Activated T-cell treated with anti-CD3 and anti-CD28 coated beads for 48 hours (primary cell): ENCODE measurements around the gene METRN.
"Not testable (repeated sequence)": the region's sequence is repeated elsewhere in the genome, so short reads cannot be mapped to it uniquely, and the experiment has no call there.

Experiments
- DNase-seq: peaks from one replicate; pipeline ENCODE4 v3.0.0-alpha.2; 2020; ENCODE audit warnings: low read depth

Gene METRN

DNA sequence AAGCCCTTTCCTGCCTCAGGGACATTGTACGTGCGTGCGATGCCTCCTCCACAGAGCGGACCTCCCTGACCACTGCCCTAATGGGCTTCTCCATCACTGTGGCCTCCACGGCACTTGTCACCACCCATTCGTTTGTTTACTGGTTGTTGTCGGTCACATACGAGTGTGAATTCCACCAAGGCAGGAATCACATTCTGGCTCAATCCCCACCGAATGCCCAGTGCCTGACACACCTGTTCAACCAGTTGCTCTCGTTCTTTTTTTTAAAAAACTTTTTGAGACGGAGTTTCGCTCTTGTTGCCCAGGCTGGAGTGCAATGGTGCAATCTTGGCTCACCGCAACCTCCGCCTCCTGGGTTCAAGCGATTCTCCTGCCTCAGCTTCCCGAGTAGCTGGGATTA is 23.7 kb upstream of the METRN start:
- not testable (repeated sequence) for DNase-seq

DNA sequence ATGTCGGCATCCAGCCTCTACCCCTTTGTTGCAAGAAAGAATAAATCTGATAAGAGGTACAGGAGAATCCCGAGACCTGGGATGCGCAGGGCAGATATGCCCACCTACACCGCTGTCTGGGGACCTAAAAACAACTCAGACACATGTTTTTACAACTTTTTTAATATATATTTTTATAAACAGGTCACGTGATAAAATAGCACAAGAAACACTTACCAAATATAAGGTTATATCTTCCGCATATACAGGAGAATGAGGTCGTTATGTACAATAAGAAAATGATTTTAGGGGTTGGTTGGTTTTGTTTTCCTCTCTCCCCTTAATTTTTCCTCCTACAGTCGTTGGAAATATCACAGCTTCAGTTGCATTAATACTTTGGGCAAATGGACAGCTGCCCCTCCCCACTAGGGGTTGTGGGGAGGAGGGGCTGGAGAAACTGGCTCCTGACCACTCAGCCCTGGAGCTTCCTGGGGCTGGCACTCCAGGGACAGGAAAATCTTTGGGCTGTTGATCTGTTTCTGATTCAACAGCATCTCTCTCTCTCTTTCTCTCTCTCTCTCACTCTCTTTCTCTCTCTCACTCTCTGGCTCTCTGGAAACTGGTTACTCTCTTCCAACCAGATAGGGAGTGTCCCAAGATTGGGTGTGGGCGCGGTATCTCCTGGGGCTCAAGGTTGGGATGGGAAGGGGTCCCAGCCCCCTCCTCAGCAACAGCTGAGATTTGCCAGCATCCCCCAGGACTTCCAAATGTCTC is 22.4 kb upstream of the METRN start:
- DNase-seq = no peak

DNA sequence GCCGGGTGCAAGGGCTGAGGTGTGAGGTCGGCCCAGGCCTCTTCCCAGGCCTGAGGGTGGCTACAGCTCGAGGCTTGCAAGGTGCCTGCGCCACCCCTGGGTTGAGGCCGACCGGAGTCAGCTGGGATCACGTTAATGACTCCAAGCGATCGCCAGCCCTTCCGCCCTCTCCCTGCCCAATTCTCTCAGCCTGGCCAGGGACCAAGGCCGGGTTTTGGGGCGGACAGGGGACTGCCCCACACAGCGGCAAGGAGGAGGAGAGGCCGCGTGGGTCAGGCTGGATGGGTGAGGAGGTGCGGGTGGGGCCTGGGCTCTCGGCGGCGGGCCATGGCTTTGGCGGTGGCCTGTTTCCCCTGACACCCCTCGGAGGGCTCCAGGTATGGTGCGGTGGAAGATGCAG is 21.6 kb upstream of the METRN start:
- no peak for DNase-seq

DNA sequence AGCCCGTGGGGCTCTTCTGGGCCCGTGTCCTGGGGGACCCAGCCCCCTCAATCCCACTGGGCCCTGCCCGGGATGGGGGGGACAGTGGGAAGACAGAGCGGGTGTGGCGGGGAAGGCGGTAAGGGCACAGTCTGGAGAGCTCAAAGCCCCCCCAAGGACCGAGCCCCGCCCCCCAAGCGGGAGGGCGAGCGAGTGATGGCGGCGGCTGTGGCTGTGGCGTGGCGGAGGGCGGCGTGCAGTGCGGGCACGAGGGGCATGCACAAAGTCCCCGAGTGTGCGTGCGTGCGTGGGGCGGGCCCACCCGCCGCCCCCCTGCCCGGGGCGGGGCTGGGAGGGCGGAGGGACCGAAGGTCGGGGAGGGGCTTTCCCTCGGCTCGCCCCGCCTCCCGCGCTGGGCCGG is 21.2 kb upstream of the METRN start:
- no peak for DNase-seq

DNA sequence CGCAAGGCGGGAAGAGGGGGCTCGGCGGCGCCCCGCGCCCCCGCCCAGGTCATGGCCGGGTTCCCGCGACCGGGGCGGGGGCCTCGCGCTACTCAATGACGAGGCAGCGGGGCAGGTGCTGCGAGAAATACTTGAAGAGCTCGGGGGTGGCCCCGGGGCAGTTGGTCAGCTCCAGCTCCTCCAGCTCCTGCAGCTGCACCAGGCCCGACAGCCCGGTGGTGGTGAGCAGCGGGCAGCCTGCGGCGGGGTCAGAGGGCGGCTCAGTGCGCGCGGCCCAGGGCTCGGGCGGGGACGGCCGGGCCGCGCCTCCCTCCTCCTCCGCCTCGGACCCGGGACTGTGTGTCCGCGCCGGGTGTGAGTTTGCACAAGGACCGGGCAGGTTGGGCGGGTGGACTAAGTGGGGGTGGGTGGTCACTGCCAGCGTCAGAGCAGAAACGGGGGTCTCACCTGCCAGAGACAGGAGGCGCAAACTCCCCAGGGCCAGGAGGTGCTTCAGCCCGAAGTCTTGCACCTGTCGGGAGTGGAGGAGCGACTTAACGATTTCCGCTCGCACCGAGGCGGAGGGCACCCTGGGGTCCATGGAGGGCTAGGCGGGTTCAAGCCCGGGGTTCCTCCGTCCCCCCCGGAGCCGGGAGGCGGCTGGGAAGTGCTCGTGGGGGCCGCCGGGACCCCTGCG is 20.6 kb upstream of the METRN start:
- DNase-seq = no peak

DNA sequence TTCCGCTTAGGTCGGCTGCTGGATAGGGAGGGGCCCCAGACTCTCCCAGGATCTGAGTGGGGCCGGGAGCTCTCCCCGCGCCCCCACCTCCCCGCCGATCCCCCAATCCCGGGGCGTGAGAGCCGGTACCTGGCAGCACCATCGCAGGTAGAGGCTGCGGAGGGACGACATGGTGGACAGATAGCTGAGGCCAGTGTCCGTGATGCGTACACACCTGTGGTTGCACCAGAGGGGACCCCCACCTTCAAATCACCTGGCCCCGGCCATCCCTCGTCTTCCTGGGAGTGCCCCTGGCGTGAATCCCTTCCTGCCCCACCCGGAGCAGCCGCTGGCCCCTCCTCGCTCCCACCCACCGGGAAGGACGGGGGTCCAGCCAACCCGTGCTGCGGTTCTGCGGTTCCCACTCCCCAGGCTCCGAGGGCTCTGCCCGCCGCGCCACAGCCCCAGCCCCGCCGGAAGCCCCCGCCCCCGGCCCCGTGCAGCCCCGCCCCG is 20.0 kb upstream of the METRN start:
- DNase-seq = no peak

DNA sequence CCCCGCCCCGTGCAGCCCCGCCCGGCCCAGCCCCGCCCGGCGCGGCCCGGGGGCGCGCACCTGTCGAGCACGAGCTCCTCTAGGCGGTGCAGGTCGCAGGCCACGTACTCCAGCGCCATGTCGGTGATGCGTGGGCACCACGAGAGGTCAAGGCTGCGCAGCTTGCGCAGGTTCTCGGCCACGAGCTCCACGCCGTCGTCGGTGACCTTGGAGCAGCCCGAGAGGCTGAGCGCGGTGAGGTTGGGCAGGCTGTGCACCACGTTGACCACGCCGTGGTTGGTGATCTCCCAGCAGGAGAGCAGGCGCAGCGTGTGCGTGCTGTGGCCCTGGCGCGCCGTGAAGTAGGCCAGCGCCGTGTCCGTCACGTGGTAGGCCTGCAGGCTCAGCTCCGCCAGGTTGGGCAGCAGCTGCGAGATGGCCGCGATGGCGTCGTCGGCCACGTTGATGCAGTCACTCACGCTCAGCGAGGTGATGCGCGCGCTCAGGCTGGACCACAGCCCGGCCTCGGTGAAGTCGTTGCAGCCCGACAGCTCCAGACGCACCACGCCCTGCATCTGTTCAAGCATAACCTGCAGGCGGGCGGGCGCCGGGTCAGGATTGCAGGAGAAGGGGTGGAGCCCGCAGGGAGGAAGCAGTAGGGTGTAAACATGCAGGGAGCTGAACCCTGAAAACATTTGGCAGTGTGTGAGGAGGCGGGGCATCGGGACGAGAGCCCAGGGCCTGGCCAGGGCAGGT is 19.4 kb upstream of the METRN start:
- DNase-seq = peak; percentile 75

DNA sequence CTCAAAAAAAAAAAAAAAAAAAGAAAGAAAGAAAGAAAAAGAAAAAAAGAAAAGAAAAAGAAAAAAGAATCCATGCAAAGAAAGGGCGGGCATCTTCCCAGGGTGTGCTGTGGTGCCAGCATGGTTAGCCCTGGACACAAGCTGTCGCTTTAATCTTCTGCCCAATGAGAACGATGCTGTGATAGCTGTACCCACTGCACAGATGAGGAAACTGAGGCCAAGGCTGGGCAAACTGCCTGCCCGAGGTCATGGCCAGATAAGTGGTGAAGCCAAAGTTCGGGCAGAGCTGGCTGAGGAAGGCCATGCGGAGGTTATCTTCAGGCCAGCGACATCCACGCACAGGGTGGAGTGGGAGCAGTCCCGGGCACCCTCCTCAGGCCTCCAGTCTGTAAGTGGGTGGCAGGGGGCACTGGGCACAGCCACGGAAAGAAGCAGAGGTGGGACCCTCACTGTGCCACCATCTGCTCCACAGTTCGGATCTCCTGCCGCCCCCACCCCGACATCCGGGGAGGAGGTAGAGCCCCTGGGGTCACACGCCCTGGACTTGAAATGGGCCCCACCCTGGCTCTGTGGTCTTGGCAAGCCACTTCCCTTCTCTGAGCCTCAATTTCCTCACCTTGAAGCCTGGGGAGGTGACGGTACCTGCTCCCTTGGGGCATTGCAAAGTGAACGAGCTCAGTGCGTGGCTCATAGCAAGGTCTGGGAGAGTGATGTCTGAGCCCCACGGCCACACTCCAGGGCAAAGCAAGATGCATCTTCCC is 15.8 kb upstream of the METRN start:
- DNase-seq = no peak

DNA sequence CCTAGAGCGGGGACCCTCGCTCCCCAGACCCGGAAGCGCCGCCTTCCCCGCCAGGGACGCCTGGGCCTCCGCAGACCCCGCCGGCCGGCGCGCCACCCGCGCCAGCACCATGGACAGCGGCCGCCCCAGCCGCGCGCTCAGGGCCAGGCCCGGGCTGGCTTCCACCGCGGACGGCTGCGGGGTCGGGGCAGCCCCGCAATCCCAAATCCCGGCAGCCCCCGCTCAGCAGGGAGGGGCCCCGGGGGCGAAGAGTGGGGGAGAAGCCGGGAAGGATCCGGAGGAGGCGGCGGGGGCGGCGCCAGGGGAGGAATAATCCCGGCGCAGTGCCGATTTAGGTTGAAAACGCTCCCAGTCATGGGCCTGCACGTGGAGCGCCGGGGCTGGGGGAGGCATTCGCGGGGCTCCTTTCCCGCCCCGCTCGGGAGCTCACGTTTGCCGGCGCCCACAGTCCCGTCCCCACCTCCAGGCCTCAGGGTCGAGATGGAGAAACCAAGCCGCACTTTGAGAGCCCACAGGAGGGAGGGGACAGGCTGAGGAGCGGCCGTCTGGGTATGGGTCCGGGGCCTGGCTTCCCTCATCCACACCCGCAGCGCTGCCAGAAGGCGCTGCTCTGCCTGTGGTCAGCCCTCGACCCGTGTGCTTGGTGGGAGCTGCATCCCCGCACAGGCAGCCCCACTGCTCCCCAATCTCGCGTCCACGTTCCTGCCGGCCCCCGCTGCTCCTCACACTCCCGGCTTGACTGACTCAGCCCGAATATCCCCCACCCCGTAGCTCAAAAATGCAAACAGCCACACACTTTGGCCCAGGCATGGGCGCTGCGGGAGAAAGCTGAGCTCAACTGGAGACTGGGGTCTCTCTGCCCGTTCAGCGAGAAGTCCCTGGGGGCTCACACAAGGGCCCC is 14.0 kb upstream of the METRN start:
- DNase-seq = no peak

DNA sequence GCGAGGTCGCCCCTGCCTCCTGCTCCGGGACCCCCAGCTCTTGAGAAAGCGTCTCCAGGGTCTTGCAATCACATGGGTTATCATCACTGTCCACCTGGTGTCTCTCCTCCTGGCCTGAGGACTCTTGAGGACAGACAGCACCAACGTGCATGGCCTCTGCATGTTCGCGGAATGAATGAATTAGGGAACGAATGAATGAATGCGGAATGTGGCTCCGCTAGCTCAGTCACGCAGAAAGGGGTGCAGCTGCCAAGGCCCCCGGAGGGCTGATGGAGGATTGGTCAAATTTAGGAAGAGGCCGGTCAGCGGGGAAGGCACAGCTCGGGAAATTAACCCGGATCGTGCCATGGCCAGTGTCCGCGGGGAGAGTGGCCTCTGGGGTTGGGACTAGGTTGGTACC is 12.6 kb upstream of the METRN start:
- no peak for DNase-seq

DNA sequence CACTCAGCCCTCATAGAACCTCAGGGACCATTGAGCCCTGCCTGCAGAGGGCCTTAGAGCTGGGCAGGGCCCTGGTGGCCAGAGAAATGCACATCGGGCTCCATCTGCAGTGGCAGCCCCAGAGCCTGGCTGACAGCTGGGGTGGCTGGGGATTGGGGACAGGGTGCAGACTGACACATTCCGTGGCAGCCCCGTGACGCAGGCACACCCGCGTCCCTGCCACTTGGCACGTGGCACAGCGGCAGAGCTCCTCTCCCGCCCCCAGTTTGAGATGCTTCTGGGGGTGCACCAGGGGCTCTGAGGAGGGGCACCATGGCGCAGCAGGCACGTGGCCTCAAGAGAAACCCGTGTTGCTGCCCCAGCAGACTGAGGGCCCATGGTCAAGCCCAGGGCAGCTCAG is 11.5 kb upstream of the METRN start:
- no peak for DNase-seq

DNA sequence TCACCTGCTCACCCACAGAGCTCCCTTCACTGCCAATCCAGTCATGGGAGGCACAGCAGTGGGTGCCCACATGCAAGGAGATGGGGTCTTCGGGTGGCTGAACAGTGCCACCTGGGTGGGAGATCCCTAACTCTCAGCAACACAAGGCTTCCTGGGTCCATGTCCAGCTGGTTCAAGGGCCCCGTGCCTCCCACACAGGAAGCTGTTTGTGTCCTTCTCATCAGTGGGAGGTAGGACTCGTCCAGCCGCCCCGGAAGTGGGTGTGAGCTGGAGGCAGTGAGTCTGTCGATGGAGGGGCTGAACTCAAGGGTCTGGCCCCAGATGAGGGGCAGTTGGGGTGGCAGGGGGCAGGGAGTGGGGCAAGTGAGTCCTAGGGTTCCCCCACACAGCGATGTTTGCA is 10.9 kb upstream of the METRN start:
- DNase-seq = no peak

DNA sequence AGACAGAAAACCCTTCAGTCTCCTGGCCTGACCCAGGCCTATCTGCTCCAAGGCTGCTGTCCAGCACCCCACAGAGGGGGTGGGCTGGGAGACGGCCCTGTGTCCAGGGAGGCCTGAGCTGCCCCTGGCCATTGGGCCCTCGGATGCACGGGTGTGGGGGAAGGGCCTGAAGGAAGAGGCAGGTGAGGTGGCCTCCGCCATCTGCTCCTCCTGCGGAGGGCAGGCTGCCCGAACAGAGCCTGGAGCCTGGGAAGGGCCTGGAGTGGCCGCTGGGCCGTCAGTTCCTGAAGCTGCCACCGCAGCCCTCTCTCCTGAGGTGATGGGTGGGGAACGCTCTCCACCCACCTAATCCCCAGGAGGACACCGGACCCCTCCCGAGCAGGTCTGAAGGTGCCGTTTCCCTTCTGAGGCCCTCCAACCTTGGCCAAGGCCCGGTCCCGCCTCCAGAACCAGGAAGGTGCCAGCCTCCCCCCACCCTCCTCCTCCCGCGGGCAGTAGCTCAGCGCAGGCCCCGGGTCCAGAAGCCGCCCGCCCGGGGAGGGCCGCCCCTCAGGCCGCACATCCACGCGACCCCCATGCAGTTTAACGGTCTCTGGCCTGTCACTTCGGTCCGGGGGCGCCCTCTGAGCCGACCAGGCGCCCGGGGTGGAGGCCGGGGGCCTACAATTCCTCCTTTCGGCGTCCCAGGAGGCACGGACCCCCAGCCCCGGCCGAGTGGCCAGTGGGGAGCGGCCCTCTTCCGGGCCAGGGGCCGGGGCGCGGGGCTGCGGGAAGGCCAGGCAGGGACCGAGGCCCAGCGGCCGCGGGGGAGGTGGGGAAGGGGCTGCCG is 10.2 kb upstream of the METRN start:
- no peak for DNase-seq

DNA sequence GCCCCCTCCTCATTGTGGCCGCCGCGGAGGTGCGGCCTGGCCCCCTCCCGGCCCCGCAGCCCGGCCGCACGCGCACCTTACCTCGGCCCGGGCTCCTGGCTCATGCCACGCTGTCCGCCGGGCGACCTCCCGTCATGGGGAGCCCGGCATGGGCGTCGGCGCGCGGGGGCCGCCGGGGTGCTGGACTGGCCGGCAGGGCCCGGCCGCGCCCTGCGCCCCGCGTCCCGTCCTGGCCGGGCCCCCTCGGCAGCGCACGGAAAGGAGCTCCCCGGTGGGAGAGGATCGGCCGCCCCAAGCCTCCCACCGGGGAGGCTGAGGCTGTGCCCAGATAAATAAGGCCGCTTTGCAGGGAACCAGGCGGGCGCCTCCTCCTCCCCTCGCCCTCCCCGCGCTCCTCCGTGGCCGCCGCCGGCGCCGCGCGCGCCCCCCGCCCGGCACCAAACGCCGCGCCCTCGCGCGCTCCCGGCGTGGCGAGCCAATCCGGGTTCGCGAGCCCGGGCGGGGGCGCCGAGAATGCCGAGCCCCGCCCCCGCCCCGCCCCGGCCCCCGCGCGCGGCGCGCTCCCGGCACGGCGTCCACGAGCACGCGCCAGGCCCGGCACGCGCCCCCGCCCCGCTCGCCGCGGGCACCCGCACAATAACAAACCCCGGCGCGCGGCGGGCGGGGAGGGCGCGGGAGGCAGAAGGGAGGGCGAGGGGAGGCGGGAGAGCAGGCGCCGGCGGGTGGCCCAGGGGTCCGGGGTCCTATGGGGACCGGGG is 9.3 kb upstream of the METRN start, which contains the start of gene FBXL16:
FBXL16 (minus strand) TSS at position 371 of the 758 bp plus-strand sequence. CDS start 8,396 bp downstream, outside the sequence.
- no peak for DNase-seq

DNA sequence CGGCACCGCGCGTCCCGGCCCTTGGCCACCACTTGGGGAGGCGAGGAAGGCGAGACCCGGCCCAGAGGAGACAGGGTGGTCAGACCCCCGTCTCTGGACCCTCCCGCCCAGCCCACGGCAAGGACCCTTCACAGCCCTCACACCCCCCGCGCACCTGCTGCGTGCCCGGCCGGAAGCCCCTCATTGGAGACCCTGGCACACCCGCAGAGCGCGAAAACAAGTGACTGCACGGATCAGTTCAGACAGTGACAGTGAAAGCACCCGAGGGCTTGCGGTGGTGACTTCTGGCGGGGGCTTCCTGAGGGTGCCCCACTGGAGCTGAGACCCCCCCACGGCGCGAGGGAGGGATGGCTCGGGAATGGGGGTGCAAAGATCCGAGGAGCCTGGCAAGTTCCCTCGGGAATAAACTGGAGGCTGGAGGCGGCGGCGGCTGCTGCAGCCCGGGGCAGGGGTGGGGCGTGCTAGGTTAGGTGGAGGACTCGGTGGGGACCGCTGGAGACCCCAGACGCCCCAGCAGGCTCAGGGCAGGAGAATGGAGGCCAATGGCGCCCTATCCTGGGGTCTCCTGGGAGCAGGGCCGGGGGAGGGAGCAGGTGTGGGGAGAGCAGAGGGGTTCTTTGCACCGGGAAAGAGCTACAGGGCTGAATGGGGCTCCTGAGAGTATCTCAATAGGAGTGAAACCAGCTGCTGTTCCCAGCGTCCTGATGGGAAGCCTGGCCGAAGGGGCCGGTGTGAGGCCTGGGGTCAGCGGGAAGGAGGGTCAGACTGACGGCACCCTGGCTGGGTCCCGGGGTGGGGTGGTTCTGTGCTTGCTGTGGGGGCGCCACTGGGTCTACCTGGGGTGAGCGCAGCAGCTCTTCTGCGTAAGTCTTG is 8.5 kb upstream of the METRN start:
- DNase-seq = no peak

DNA sequence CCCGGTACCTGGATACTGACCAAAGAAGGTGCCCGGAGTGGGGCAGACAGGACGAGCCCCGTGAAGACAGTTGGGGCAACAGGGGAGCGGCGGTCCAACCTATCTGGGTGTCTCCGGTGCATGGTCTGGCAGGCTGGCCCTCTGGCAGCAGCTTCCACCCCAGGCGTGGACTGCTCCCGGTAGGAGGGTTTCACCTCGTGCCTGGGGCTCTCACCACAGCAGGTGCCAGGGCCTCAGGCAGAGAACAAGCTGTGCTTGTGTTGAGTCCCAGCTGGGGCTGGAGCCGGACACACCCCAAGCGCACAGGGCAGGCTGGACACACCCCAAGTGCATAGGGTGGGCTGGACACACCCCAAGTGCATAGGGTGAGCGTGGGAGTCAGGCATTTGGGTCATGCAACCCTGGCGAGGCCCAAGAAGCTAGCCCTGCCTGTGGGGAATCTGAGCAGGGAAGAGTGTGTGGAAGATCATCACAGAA is 7.8 kb upstream of the METRN start:
- DNase-seq = no peak

DNA sequence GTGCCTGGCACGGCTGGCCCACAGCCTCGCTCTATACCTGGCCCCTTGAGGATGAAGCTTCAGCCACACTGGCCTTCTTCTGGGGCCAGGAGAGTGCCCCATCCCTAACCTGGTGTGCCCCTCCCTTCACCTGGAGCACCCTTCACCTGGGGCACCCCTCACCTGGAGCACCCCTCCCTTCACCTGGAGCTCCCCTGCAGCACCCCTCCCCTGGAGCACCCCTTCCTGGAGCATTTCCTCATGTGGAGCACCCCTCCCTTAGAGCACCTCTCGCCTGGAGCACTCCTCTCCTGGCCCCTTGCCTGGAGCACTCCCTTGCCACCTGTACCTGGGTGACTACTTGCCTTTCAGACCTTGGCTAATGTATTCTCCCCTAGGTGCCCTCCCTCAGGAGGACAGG is 6.9 kb upstream of the METRN start:
- no peak for DNase-seq

DNA sequence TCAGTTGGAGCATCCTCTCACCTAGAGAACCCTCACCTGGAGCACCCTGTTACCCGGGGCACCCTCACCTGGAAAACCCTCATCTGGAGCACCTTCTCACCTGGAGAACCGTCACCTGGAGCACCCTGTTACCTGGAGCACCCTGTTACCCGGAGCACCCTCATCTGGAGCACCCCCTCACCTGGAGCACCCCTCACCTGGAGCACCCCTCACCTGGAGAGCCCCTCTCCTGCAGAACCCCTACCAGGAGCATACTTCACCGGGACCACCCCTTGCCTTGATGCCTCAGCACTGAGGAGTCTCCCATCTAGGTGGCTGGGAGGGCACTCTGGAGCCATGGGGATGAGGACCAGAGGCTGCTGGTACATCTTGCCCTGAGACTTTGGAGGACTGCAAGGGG is 6.0 kb upstream of the METRN start:
- no peak for DNase-seq
